Heart left ventricle (tissue), 16 donors: Measurements from ENCODE around the gene ANKLE2. TPM values are rescaled to one million over a fixed set of nuclear protein-coding genes. Genes with fewer than 3 reads are reported as not detected.

Experiments used
- ATAC-seq, 4 donors: fragments of 200-7000 bp; cut with Tn5 transposase; one replicate each; pipeline ENCODE4 v1.9.1; 2020 to 2022; ENCODE audit warnings: moderate library complexity in 4 of 4, mild to moderate bottlenecking in 3 of 4, moderate number of reproducible peaks in 1 of 4
- DNase-seq, 5 donors: peaks; one replicate each; pipeline ENCODE4 v3.0.0-alpha.2; 2020
- H3K27ac ChIP-seq, 12 donors: fragments of 200-600 bp; sonication (generic) in 4 of 12; one replicate each; pipeline versions ENCODE4 v1.5.0 to v1.8.0; 2016 to 2022; ENCODE audit warnings: mild to moderate bottlenecking in 2 of 12
- H3K27me3 ChIP-seq, 9 donors: fragments of 200-600 bp; sonication (generic) in 2 of 9; one replicate each; pipeline versions ENCODE4 v1.5.1 to v1.8.0; 2016 to 2022; ENCODE audit warnings: mild to moderate bottlenecking in 3 of 9
- H3K36me3 ChIP-seq, 9 donors: fragments of 200-600 bp; sonication (generic) in 2 of 9; one replicate each; pipeline versions ENCODE4 v1.5.0 to v1.8.0; 2018 to 2022; ENCODE audit warnings: mild to moderate bottlenecking in 2 of 9
- H3K4me1 ChIP-seq, 12 donors: fragments of 200-600 bp; sonication (generic) in 4 of 12; one replicate each; pipeline versions ENCODE4 v1.5.0 to v1.8.0; 2016 to 2022; ENCODE audit warnings: mild to moderate bottlenecking in 3 of 12
- H3K4me3 ChIP-seq, 12 donors: fragments of 200-600 bp; sonication (generic) in 4 of 12; one replicate each; pipeline versions ENCODE4 v1.5.0 to v1.8.0; 2017 to 2022; ENCODE audit warnings: mild to moderate bottlenecking in 9 of 12, moderate library complexity in 4 of 12
- H3K9me3 ChIP-seq, 12 donors: fragments of 200-600 bp; sonication (generic) in 4 of 12; one replicate each; pipeline versions ENCODE4 v1.5.0 to v1.8.0; 2016 to 2022; ENCODE audit warnings: mild to moderate bottlenecking in 1 of 12
- CTCF ChIP-seq, 12 donors: fragments of 200-600 bp; sonication (generic) in 4 of 12; IDR thresholded peaks; one replicate each; pipeline versions ENCODE4 v1.5.0 to v1.8.0; 2018 to 2022; ENCODE audit warnings: antibody characterized with exemption in 12 of 12, mild to moderate bottlenecking in 5 of 12
- POLR2A ChIP-seq, 2 donors: fragments of 450-650 bp; IDR thresholded peaks; one replicate each; pipeline ENCODE4 v1.6.1; 2017; ENCODE audit warnings: antibody characterized with exemption in 2 of 2, mild to moderate bottlenecking in 2 of 2, moderate library complexity in 2 of 2
- WGBS, 4 donors: extraction: QIAGEN DNeasy Blood & Tissue Kit in 2 of 4; methylation state at CpG; one replicate each; pipeline versions ENCODE4 v1.1.5 to v1.1.7; 2013 to 2018; 5-methylcytosine and 5-hydroxymethylcytosine counted together
- intact Hi-C, 10 donors: fragments of 100-400 bp; cut with DNase I; formaldehyde crosslinking; loops; one replicate each; pipeline versions ENCODE4 v1.11.1 to v1.14.2; 2022
- polyA plus RNA-seq, 2 donors: library from polyadenylated mRNA; stranded (reverse); fragments of 200-250 nt; gene quantifications; one replicate each; pipeline ENCODE4 v1.2.3, GENCODE V29; 2013
- total RNA-seq, 9 donors: library from RNA; depleted of rRNA in 2 of 9; stranded (reverse); fragments of >200 nt in 2 of 9; fragmentation: NEBNext Ultra II Directional in 3 of 9; extraction: Animal tissue kit (Norgen Biotek cat#: 25700) in 3 of 9; gene quantifications; one replicate each; pipeline versions ENCODE4 v1.1.0 to v1.2.4, GENCODE V29; 2016 to 2023
- donor health status: ischemic (EF 13 %, LVEDD 7.1; RV severe dilation, severe dysfunction).
- donor health status: healthy with polysubstance abuse.
- donor health status: DM: no; HTN: yes; CAD: no.
- donor health status: DM: no; HTN: no; CAD: no.
- donor health status: ischemic (EF 25% LVEDD 6.9; RV normal size, moderate dysfunction).
- donor health status: ischemic (EF 25% LVEDD 5.7; RV mildly dilated, moderate dysfunction).
- donor health status: healthy.
- donor health status: DM: yes; HTN: yes; CAD: no.
- donor health status: ischemic (EF 35%, LVEDD 5.7; RV mildly dilated, moderate dysfunction).
- donor health status: nonischemic (EF 11% LVEDD 7.7; RV severe dilation, severe dysfunction).
- donor health status: DM: yes; HTN: yes; CAD: no.
- donor health status: PGD.
- donor health status: ischemic (EF 29% LVEDD 5.4; RV normal size, mild dysfunction).
- donor health status: nonischemic (EF 23%, LVEDD 6.1; RV moderate dilation, normal function).

ANKLE2 gene
- total and polyA plus RNA-seq, 11 donors: 15.5 to 45.2 (median 27.8) TPM

GRCh38 chr12:132728502-132728901 lies 33.1 kb downstream of the ANKLE2 start:
- ATAC-seq (no peak), DNase-seq (peak in 1 of 5 donors; percentile 28)
- WGBS, 4 donors: 95 to 100% (median 97%) methylated on average over 5 to 7 of the region's 7 CpGs
- no peaks in the 10 kb centered on the region for H3K9me3 ChIP-seq
- H3K4me3 ChIP-seq: no peak overlapping the region
- no peaks in the 10 kb centered on the region for H3K27me3 ChIP-seq
- H3K36me3 ChIP-seq: peaks cover 5 to 91% (median 83%) of the 10 kb centered on the region in 9 donors
- TF ChIP-seq POLR2A (IDR thresholded peaks at IDR 0.05): no peak
- TF ChIP-seq CTCF (IDR thresholded peaks at IDR 0.05): no peak
- no peak overlapping the region for H3K27ac ChIP-seq
- H3K4me1 ChIP-seq: peaks cover 0 to 2% (median 0%) of the 10 kb centered on the region in 12 donors
- intact Hi-C loops: no loop called here

GRCh38 chr12:132727091-132727794 lies 34.4 kb downstream of the ANKLE2 start:
- Histone ChIP-seq H3K27me3 (no peaks in the 10 kb centered on the region), H3K4me1 (peaks cover 0 to 5% (median 0%) of the 10 kb centered on the region in 12 donors), H3K36me3 (peaks cover 5 to 96% (median 91%) of the 10 kb centered on the region in 9 donors), H3K4me3 (no peak overlapping the region), H3K27ac (no peak overlapping the region), H3K9me3 (no peaks in the 10 kb centered on the region)
- DNase-seq (peak in 1 of 5 donors; percentile 52), ATAC-seq (peak in 1 of 4 donors; percentile 21)
- 93 to 95% (median 94%) methylated on average over 35 to 37 of the region's 37 CpGs for WGBS, 4 donors
- intact Hi-C loops: no loop called here
- TF ChIP-seq CTCF (IDR thresholded peaks at IDR 0.05) (no peak), POLR2A (IDR thresholded peaks at IDR 0.05) (no peak)

GRCh38 chr12:132726386-132726785 lies 35.2 kb downstream of the ANKLE2 start:
- Histone ChIP-seq H3K4me3 (no peak overlapping the region), H3K4me1 (peaks cover 0 to 5% (median 0%) of the 10 kb centered on the region in 12 donors), H3K36me3 (peaks cover 5 to 96% (median 92%) of the 10 kb centered on the region in 9 donors), H3K27me3 (no peaks in the 10 kb centered on the region), H3K27ac (no peak overlapping the region), H3K9me3 (no peaks in the 10 kb centered on the region)
- no peak for TF ChIP-seq POLR2A (IDR thresholded peaks at IDR 0.05)
- no peak for TF ChIP-seq CTCF (IDR thresholded peaks at IDR 0.05)
- no peak for DNase-seq
- intact Hi-C loops: no loop called here
- no peak for ATAC-seq
- 94 to 98% (median 94%) methylated on average over 12 of the region's 12 CpGs for WGBS, 4 donors

GRCh38 chr12:132724506-132725241 lies 37.0 kb downstream of the ANKLE2 start:
- H3K4me1 ChIP-seq: peaks cover 0 to 5% (median 0%) of the 10 kb centered on the region in 12 donors
- no peaks in the 10 kb centered on the region for H3K9me3 ChIP-seq
- no peak for ATAC-seq
- H3K27ac ChIP-seq: no peak overlapping the region
- H3K4me3 ChIP-seq: no peak overlapping the region
- H3K36me3 ChIP-seq: peaks cover 5 to 96% (median 92%) of the 10 kb centered on the region in 9 donors
- TF ChIP-seq CTCF (IDR thresholded peaks at IDR 0.05) (no peak), POLR2A (IDR thresholded peaks at IDR 0.05) (no peak)
- H3K27me3 ChIP-seq: no peaks in the 10 kb centered on the region
- DNase-seq: peak in 1 of 5 donors; percentile 53
- 89 to 94% (median 90%) methylated on average over 15 to 30 of the region's 30 CpGs for WGBS, 4 donors
- intact Hi-C loops: no loop called here
